ENCODE data around the gene OTOP1.
"Not testable (repeated sequence)": the region's sequence is repeated elsewhere in the genome, so short reads cannot be mapped to it uniquely, and the experiment has no call there.

OTOP1 gene

DNA sequence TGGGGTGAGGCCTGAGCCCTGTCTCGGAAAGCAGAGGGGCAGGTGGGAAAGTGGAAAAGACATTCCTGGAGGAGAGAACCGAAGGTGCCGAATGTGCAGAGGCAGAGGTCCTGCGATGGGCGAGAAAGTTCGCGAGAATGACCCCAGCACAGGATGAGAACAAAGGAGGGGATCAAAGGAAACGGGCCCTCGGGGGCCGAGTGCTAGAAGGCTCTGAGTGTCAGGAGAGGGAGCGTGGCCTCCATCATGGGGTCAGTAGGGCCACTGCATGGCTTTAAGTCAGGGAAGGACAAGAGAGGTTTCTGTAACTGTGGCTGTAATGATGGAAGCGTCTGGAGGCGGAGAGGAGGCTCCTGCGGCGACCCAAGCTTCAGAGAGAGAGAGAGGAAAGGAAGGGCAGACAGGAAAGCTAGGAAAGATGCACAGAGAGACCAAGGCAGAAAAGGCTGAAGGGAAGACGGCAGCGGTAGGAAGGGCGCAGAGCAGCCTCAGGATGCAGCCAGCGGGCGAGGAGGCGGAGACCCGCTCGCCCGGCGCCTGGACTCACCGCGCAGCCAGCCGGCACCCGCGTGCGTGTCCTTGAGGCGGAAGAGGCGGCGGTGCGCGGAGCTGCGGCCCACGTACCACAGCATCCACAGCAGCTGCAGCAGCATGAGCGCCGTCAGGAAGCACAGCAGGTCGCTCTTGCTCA, 669 bp downstream of the OTOP1 start:
- H3K9ac ChIP-seq (ENCODE audit: low read length) = no peak overlapping the region
- H3K79me2 ChIP-seq (ENCODE audit: low read length) = no peaks in the 10 kb centered on the region
- peaks cover 40% of the 10 kb centered on the region for H3K27me3 ChIP-seq (replicated peaks; ENCODE audit: insufficient read depth, low read length)
- no peaks in the 10 kb centered on the region for H3K9me2 ChIP-seq (replicated peaks; ENCODE audit: insufficient read depth, low read length)
- H3F3A ChIP-seq (ENCODE audit: insufficient read depth, low read length) = no peaks in the 10 kb centered on the region
- no peaks in the 10 kb centered on the region for H3K36me3 ChIP-seq (replicated peaks; ENCODE audit: insufficient read depth, low read length)
- H3K4me2 ChIP-seq (ENCODE audit: low read depth, low read length) = no peak overlapping the region
- no peak overlapping the region for H3K27ac ChIP-seq (ENCODE audit: low read length)
- no peak overlapping the region for H3K4me3 ChIP-seq (ENCODE audit: low read length)
- TF ChIP-seq, protein P1, sequence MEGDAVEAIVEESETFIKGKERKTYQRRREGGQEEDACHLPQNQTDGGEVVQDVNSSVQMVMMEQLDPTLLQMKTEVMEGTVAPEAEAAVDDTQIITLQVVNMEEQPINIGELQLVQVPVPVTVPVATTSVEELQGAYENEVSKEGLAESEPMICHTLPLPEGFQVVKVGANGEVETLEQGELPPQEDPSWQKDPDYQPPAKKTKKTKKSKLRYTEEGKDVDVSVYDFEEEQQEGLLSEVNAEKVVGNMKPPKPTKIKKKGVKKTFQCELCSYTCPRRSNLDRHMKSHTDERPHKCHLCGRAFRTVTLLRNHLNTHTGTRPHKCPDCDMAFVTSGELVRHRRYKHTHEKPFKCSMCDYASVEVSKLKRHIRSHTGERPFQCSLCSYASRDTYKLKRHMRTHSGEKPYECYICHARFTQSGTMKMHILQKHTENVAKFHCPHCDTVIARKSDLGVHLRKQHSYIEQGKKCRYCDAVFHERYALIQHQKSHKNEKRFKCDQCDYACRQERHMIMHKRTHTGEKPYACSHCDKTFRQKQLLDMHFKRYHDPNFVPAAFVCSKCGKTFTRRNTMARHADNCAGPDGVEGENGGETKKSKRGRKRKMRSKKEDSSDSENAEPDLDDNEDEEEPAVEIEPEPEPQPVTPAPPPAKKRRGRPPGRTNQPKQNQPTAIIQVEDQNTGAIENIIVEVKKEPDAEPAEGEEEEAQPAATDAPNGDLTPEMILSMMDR (IDR thresholded peaks at IDR 0.05; ENCODE audit: low read length) = no peak
- no peak for TF ChIP-seq EZH2 (optimal IDR thresholded peaks at IDR 0.05; ENCODE audit: low read depth, low read length)
- TF ChIP-seq EZH2phosphoT487 (IDR thresholded peaks at IDR 0.05; ENCODE audit: low read length) = no peak
- H3K9me3 ChIP-seq (replicated peaks; ENCODE audit: insufficient read depth, low read length) = no peaks in the 10 kb centered on the region
- H4K20me1 ChIP-seq (ENCODE audit: insufficient read depth, low read length) = no peaks in the 10 kb centered on the region
- no peaks in the 10 kb centered on the region for H3K4me1 ChIP-seq (ENCODE audit: low read length)
- no peak overlapping the region for H2AFZ ChIP-seq (ENCODE audit: low read length)
- no peak for DNase-seq

DNA sequence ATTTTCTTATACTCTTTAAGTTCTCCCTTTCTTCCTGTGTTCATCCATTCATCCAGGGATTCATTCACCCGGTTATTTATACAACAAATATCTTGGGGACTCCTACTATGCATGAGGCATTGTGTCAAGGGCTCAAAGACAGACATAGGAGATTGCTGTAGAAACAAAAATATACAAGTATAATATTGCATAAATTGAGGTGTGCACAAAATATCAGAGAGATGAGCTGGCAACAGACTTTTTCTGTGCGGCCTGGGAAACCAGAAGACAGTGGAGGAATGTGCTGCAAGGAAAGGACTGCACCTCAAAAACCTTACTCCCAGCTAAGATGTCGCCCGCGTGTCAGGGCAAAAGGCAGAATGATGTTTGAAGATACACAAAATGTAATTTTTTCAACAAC, 9.6 kb downstream of the OTOP1 start:
- Histone ChIP-seq H3K9me3 (replicated peaks; ENCODE audit: insufficient read depth, low read length) (no peaks in the 10 kb centered on the region), H3K79me2 (ENCODE audit: low read length) (no peaks in the 10 kb centered on the region), H3K4me3 (ENCODE audit: low read length) (no peak overlapping the region), H3K4me1 (ENCODE audit: low read length) (no peaks in the 10 kb centered on the region), H3K36me3 (replicated peaks; ENCODE audit: insufficient read depth, low read length) (no peaks in the 10 kb centered on the region), H3F3A (ENCODE audit: insufficient read depth, low read length) (no peaks in the 10 kb centered on the region), H3K27ac (ENCODE audit: low read length) (no peak overlapping the region), H3K9me2 (replicated peaks; ENCODE audit: insufficient read depth, low read length) (no peaks in the 10 kb centered on the region), H3K27me3 (replicated peaks; ENCODE audit: insufficient read depth, low read length) (peaks cover 10% of the 10 kb centered on the region), H4K20me1 (ENCODE audit: insufficient read depth, low read length) (no peaks in the 10 kb centered on the region), H3K4me2 (ENCODE audit: low read depth, low read length) (no peak overlapping the region), H2AFZ (ENCODE audit: low read length) (no peak overlapping the region), H3K9ac (ENCODE audit: low read length) (no peak overlapping the region)
- DNase-seq = no peak
- TF ChIP-seq EZH2phosphoT487 (IDR thresholded peaks at IDR 0.05; ENCODE audit: low read length) = no peak
- no peak for TF ChIP-seq EZH2 (optimal IDR thresholded peaks at IDR 0.05; ENCODE audit: low read depth, low read length)
- TF ChIP-seq, protein P1 (IDR thresholded peaks at IDR 0.05; ENCODE audit: low read length) = no peak

DNA sequence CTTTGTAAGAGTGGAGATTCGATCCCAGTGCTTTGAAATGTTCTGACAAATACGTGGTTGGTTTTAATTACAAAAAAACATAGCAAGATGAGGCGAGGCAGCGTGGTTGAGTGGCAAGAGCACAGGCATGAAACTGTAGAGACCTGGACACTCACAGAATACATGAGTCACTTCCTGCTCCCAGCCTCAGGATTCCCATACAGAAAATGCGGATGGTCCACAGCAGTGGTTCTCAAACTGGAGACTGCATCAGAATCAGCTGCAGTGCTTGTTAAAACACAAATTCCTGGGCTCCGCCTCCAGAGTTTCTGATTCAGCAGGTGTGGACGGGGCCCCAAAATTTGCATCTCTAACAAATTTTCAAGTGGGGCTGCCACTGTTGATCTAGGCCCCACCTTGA, 10.1 kb downstream of the OTOP1 start:
- TF ChIP-seq, protein P1 (IDR thresholded peaks at IDR 0.05; ENCODE audit: low read length) = no peak
- TF ChIP-seq EZH2phosphoT487 (IDR thresholded peaks at IDR 0.05; ENCODE audit: low read length) = no peak
- TF ChIP-seq EZH2 (optimal IDR thresholded peaks at IDR 0.05; ENCODE audit: low read depth, low read length) = no peak
- H3K4me3 ChIP-seq (ENCODE audit: low read length) = no peak overlapping the region
- H2AFZ ChIP-seq (ENCODE audit: low read length) = no peak overlapping the region

DNA sequence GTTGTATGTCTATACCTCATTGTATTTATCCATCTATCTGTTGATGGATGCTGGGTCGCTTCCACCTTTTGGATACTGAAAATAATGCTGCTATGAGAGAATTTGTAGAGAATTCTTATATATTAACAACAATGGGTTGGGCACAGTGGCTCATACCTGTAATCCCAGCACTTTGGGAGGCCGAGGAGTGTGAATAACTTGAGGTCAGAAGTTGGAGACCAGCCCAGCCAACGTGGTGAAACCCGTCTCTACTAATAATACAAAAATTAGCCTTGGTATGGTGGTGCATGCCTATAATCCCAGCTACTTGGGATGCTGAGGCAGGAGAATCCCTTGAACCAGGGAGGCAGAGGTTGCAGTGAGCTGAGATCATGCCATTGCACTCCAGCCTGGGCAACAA, 13.1 kb downstream of the OTOP1 start:
- not testable (repeated sequence) for H3K27ac ChIP-seq (ENCODE audit: low read length); H2AFZ ChIP-seq (ENCODE audit: low read length); DNase-seq; H4K20me1 ChIP-seq (ENCODE audit: insufficient read depth, low read length); H3K9me2 ChIP-seq (replicated peaks; ENCODE audit: insufficient read depth, low read length); H3K36me3 ChIP-seq (replicated peaks; ENCODE audit: insufficient read depth, low read length); H3K4me3 ChIP-seq (ENCODE audit: low read length); H3K9ac ChIP-seq (ENCODE audit: low read length); H3K9me3 ChIP-seq (replicated peaks; ENCODE audit: insufficient read depth, low read length); H3K4me2 ChIP-seq (ENCODE audit: low read depth, low read length); H3F3A ChIP-seq (ENCODE audit: insufficient read depth, low read length); H3K4me1 ChIP-seq (ENCODE audit: low read length); H3K79me2 ChIP-seq (ENCODE audit: low read length)
- peaks cover 16% of the 10 kb centered on the region for H3K27me3 ChIP-seq (replicated peaks; ENCODE audit: insufficient read depth, low read length)

More for the DNA sequence above, 10.1 kb downstream of the OTOP1 start:
- peaks cover 6% of the 10 kb centered on the region; the same call in 1 of the 2 replicates for H3K27me3 ChIP-seq (replicated peaks; ENCODE audit: insufficient read depth, low read length)
- no peak overlapping the region for H3K4me2 ChIP-seq (ENCODE audit: low read depth, low read length)
- no peaks in the 10 kb centered on the region for H3F3A ChIP-seq (ENCODE audit: insufficient read depth, low read length)
- no peak overlapping the region for H3K9ac ChIP-seq (ENCODE audit: low read length)
- no peaks in the 10 kb centered on the region for H3K36me3 ChIP-seq (replicated peaks; ENCODE audit: insufficient read depth, low read length)
- H3K27ac ChIP-seq (ENCODE audit: low read length) = no peak overlapping the region
- H3K79me2 ChIP-seq (ENCODE audit: low read length) = no peaks in the 10 kb centered on the region
- no peaks in the 10 kb centered on the region for H3K9me2 ChIP-seq (replicated peaks; ENCODE audit: insufficient read depth, low read length)
- no peaks in the 10 kb centered on the region for H3K9me3 ChIP-seq (replicated peaks; ENCODE audit: insufficient read depth, low read length)
- no peaks in the 10 kb centered on the region for H3K4me1 ChIP-seq (ENCODE audit: low read length)
- H4K20me1 ChIP-seq (ENCODE audit: insufficient read depth, low read length) = no peaks in the 10 kb centered on the region
- no peak for DNase-seq

Data from MM.1S (cell line).